Ramos (cell line): ENCODE data around the gene NOS2.

Source experiments
- in situ Hi-C: fragments of 300-500 bp; cut with MboI; formaldehyde crosslinking; loops from one replicate; pipeline ENCODE4 v1.14.3; 2022; ENCODE audit warnings: low sequenced_read_pairs; ENCODE audit not compliant: unreplicated experiment

NOS2 gene

DNA sequence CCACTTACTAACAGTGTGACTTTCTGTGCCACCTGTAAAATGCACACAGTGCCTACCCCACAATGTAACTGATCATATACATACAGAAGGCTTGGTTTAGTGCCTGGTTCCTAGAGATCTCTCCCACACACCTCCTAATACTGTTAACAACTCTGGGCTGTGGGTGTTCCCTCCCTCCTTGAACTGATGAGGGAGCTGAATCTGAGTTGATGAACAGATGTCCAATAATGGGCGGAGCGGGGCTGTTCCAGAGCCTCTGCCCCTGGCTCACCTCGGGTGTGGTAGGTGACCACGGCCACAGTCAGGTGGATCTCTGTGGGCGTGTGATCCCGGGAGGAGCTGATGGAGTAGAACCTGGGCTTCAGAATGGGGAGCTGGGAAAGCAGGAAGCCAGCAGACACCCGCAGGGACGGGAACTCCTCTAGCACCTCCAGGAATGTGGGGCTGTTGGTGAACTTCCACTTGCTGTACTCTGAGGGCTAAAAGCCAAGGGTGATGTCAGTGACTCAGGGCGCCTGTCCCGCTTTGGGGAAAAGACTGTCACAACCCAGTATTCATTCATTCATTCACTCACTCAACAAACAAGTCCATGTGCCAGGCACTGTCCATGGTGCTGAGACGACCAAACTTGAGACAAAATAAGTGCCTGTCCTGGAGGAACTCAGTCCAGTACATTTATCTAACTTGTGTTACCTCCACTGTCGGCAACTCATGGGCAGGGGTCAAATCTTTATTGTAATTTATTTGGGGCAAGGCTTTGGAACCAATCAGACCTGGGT lies 37.6 kb downstream of the NOS2 start:
- in situ Hi-C loops: loop anchor here (10.0 to 25.0 kb wide), 2 partner anchors 122 to 400 kb away; no protein-coding TSS in a partner anchor

DNA sequence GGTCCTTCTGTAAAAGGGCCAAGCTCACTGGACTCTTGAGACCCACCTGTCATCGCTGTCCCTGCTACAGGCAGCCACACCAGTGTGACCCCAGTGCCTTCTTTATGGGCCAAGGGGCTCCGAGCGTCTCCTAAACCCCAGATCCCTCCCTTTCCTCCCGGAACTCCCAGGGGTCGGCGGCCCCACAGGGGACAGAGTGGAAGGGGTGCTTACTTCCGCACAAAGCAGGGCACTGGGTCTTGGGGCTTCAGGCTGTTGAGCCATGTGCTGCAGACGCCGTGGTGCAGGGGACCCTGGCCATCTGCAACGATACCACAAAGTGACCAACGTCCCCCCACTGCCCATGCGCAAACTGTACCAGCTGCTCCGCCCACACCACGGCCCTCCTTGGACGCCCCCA lies 39.4 kb downstream of the NOS2 start:
- in situ Hi-C loops: loop anchor here (10.0 to 25.0 kb wide), 2 partner anchors 124 to 399 kb away; no protein-coding TSS in a partner anchor

GRCh38 chr17:27760069-27760885 lies 40.1 kb downstream of the NOS2 start:
- in situ Hi-C loops: loop anchor here (10.0 to 25.0 kb wide), 2 partner anchors 125 to 398 kb away; no protein-coding TSS in a partner anchor

GRCh38 chr17:27759528-27759927 lies 40.8 kb downstream of the NOS2 start:
- in situ Hi-C loops: loop anchor here (25.0 kb wide), 1 partner anchor 397 kb away; no protein-coding TSS in a partner anchor

DNA sequence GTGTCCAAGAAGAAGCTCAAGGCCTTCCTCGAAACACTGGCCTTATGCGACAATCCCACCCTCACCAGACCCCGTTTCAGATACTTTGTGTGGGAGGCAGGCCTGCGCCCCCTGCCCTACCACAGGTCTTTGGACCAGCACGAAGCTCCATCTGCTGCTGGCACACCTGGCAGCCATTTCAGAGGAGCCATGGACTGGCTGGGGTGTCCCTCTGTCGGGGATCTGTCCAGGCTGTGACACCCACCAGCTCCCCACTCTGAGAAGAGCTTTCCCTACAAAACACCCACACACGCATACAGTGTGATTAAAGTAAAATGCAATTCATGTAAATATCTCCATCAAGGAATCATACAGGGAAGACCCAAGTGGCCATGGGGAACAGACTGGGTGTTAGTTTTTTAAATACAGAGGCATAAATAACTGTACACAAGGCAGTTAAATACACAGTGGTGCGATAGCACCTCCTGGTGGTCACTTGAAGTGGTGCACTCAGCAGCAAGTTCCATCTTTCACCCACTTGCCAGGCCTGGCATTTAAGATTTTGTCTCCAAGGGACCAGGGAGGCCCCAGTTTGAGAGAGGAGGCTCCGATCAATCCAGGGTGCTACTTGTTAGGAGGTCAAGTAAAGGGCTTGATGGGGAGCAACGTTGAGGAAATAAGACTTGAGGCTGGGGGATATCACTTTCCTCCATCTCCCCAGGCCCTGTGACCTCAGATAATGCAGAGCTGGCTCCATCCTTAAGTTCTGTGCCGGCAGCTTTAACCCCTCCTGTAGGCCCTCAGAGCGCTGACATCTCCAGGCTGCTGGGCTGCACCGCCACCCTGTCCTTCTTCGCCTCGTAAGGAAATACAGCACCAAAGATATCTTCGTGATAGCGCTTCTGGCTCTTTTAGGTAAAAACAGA lies 43.6 kb downstream of the NOS2 start:
- in situ Hi-C loops: loop anchor here (25.0 kb wide), 1 partner anchor 394 kb away; no protein-coding TSS in a partner anchor

- in situ Hi-C loops: loop anchor here (25.0 kb wide), 1 partner anchor 394 kb away; no protein-coding TSS in a partner anchor
These were observed 44.4 kb downstream of the NOS2 start for GRCh38 chr17:27755706-27756466.

DNA sequence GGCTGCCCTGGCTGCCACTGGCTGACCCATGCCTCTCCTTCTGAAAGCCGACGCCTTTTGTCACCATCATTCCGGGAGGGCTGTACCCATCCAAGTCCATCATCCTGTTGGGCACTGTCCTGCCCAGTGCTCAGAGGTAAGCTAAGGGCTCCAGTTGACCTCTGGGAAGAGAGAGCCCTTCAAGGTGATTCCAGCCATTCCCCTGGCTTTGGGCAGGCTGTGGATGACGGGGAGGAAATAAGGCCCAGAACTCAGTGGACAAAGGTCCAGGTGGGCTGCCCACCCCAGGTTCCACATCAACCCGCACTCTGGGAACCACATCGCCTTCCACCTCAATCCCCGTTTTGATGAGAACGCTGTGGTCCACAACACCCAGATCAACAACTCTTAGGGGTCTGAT lies 45.8 kb downstream of the NOS2 start:
- in situ Hi-C loops: loop anchor here (25.0 kb wide), 1 partner anchor 392 kb away; no protein-coding TSS in a partner anchor

- in situ Hi-C loops: loop anchor here (25.0 kb wide), 1 partner anchor 391 kb away; no protein-coding TSS in a partner anchor
These were observed 46.6 kb downstream of the NOS2 start for GRCh38 chr17:27753726-27754125.

- in situ Hi-C loops: loop anchor here (25.0 kb wide), 1 partner anchor 391 kb away; no protein-coding TSS in a partner anchor
These were observed 47.3 kb downstream of the NOS2 start for GRCh38 chr17:27752831-27753619.

GRCh38 chr17:27751622-27752490 lies 48.5 kb downstream of the NOS2 start:
- in situ Hi-C loops: loop anchor here (25.0 kb wide), 1 partner anchor 390 kb away; no protein-coding TSS in a partner anchor

DNA sequence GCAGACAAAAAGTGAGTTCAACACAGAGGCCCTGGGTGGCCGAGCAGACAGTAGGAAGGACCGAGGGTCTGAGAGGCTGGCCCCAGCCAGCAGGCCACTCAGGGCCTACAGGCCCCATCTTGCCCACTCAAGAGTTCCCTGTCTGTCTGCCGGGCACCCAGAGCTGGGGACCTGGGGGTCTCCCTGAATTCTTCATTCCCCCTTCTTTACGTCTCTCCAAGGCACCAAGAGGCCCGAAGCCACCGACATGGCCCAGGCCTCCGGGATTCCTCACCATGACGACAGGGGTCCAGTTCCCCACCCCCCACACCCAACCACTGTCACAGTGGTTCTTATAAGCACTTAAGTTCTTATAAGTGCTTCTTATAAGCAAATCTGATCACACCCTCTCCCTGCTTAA lies 49.2 kb downstream of the NOS2 start:
- in situ Hi-C loops: loop anchor here (25.0 kb wide), 1 partner anchor 389 kb away; no protein-coding TSS in a partner anchor

DNA sequence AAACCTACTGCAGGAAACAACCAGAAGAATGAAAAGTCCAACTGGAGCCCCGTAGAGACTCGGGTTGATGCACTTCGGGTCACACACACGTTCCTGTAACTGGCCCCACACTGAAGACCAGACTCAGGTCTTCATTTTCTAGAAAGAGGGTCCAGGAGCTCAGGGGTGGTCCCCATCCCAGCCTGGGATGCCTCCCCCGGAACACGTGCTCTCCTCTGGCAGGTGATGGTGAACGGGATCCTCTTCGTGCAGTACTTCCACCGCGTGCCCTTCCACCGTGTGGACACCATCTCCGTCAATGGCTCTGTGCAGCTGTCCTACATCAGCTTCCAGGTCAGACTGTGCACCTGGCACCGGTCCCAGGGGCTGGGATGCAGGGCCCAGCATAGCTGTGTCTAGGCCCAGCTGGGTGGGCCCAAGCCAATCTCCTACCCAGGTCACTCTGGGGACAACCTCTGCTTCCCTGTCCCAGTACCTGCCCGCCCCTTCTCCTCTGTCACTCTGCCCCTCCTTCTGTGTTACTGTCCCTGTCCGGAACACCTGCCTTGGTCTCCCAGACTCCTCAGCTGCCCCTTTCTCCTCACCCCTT lies 50.7 kb downstream of the NOS2 start:
- in situ Hi-C loops: loop anchor here (25.0 kb wide), 3 partner anchors 112 to 387 kb away; partner anchors contain the start of gene LGALS9

- in situ Hi-C loops: loop anchor here (25.0 kb wide), 2 partner anchors 111 to 311 kb away; partner anchors contain the start of gene LGALS9
These were observed 51.9 kb downstream of the NOS2 start for GRCh38 chr17:27748360-27748825.

DNA sequence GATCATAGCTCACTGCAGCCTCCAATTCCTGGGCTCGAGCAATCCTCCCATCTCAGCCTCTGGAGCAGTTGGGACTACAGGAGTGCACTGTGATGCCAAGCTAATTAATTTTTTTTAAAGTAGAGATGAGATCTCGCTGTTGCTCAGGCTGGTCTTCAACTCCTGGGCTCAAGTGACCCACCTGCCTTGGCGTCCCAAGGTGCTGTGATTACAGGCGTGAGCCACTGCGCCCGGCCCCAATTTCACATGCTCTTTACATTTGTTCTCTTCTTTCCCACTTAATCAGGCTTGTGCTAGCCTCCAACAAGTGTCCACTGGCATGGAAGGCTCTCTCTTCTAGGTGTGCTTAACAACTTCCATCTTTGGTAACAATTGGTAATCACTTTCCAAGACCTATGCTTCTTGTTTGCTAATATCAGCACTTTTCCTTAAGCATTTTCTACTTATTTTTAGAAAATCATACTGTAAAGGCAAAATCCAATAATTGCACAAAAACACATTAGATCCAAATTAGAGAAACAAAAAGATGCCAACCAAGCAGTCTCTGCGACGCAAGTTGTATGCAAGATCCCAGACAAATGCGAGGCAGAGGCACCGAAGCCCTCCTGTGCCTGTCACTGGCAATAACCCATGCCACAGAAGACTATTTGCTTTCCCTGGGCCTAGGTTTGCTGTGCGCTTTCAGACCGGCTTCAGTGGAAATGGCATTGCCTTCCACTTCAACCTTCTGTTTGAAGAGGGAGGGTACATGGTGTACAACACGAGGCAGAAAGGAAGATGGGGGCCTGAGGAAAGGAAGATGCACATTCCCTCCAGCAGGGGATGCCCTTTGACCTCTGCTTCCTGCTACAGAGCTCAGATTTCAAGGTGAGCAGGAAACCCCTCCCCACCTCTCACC lies 52.6 kb downstream of the NOS2 start:
- in situ Hi-C loops: loop anchor here (25.0 kb wide), 2 partner anchors 110 to 310 kb away; partner anchors contain the start of gene LGALS9

DNA sequence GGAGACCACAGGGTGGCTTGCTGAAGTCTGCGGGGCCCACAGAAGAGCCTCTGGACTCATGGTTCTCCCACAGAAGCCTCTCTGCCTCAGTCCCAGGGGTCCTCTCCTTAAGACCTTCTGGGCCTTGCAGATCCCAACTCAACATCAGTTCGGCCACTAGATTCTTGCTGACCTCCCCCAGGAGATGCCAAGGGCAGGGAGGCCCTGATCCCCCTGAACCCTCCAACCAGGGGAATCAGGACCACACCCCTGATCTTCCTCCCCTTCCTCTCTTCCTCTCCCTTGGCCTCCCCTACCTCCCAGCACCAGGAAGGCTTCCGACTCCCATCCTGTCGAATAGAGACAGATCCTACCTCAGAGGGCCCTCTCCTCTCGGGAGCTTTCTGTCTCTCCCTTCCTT lies 53.4 kb downstream of the NOS2 start:
- in situ Hi-C loops: loop anchor here (25.0 kb wide), 2 partner anchors 110 to 310 kb away; partner anchors contain the start of gene LGALS9
